Suprapubic skin (tissue), 4 donors: Measurements from ENCODE around the gene LATS2. TPM values are rescaled to one million over a fixed set of nuclear protein-coding genes. Genes with fewer than 3 reads are reported as not detected.

Experiments used
- DNase-seq, 2 donors: peaks; one replicate each; pipeline ENCODE4 v3.0.0-alpha.2; 2019; ENCODE audit warnings: low spot score in 2 of 2
- H3K27ac ChIP-seq: fragments of 200-600 bp; sonication (generic); one replicate; pipeline ENCODE4 v1.5.1; 2019
- H3K27me3 ChIP-seq: fragments of 200-600 bp; sonication (generic); one replicate; pipeline ENCODE4 v1.5.1; 2019
- H3K36me3 ChIP-seq: fragments of 200-600 bp; sonication (generic); one replicate; pipeline ENCODE4 v1.5.1; 2019
- H3K4me1 ChIP-seq: fragments of 200-600 bp; sonication (generic); one replicate; pipeline ENCODE4 v1.5.1; 2019
- H3K4me3 ChIP-seq: fragments of 200-600 bp; sonication (generic); one replicate; pipeline ENCODE4 v1.5.1; 2019; ENCODE audit warnings: mild to moderate bottlenecking
- H3K9me3 ChIP-seq: fragments of 200-600 bp; sonication (generic); one replicate; pipeline ENCODE4 v1.5.1; 2019
- CTCF ChIP-seq, 2 donors: fragments of 200-600 bp in 1 of 2; fragments of 450-650 bp in 1 of 2; sonication (generic) in 1 of 2; IDR thresholded peaks; one replicate each; pipeline ENCODE4 v1.5.1; 2016 to 2019; ENCODE audit warnings: antibody characterized with exemption in 2 of 2, mild to moderate bottlenecking in 1 of 2, moderate library complexity in 1 of 2
- EP300 ChIP-seq: sonication (generic); formaldehyde crosslinking; IDR thresholded peaks from one replicate; pipeline ENCODE4 v1.6.1; 2017; ENCODE audit warnings: antibody characterized with exemption
- POLR2A ChIP-seq, 2 donors: fragments of 450-650 bp; IDR thresholded peaks; one replicate each; pipeline ENCODE4 v1.6.1; 2017; ENCODE audit warnings: antibody characterized with exemption in 2 of 2, mild to moderate bottlenecking in 2 of 2, moderate library complexity in 2 of 2
- POLR2AphosphoS5 ChIP-seq, 3 donors: sonication (generic); formaldehyde crosslinking; IDR thresholded peaks; one replicate each; pipeline ENCODE4 v1.6.1; 2017; ENCODE audit warnings: antibody characterized with exemption in 3 of 3
- WGBS: methylation state at CpG from one replicate; pipeline ENCODE4 v1.1.5; 2018; 5-methylcytosine and 5-hydroxymethylcytosine counted together
- total RNA-seq, 4 donors: library from RNA; depleted of rRNA; stranded (reverse); fragments of >200 nt; gene quantifications; one replicate each; pipeline ENCODE4 v1.1.0, GENCODE V29; 2016

Gene LATS2
- total RNA-seq, 4 donors from 2014 or later = 11.5 to 21.6 (median 16.3) TPM

- Histone ChIP-seq H3K27ac (no peak overlapping the region), H3K27me3 (no peaks in the 10 kb centered on the region), H3K36me3 (peaks cover 6% of the 10 kb centered on the region), H3K4me1 (peaks cover 14% of the 10 kb centered on the region), H3K9me3 (no peaks in the 10 kb centered on the region), H3K4me3 (no peak overlapping the region)
- DNase-seq = no peak
- WGBS = 88% methylated on average over 8 of the region's 9 CpGs
- no peak for TF ChIP-seq POLR2AphosphoS5 (IDR thresholded peaks at IDR 0.05)
- no peak for TF ChIP-seq EP300
- TF ChIP-seq CTCF (IDR thresholded peaks at IDR 0.05) = no peak
- no peak for TF ChIP-seq POLR2A (IDR thresholded peaks at IDR 0.05)
Measured at GRCh38 chr13:21047087-21047486, 14.3 kb downstream of the LATS2 start.

- H3K36me3 ChIP-seq = peaks cover 6% of the 10 kb centered on the region
- no peak overlapping the region for H3K27ac ChIP-seq
- TF ChIP-seq POLR2AphosphoS5 (IDR thresholded peaks at IDR 0.05) (no peak), CTCF (IDR thresholded peaks at IDR 0.05) (no peak), EP300 (no peak), POLR2A (IDR thresholded peaks at IDR 0.05) (no peak)
- no peak for DNase-seq
- H3K27me3 ChIP-seq = no peaks in the 10 kb centered on the region
- 78% methylated on average over 7 of the region's 7 CpGs for WGBS
- H3K4me1 ChIP-seq = peaks cover 22% of the 10 kb centered on the region
- no peak overlapping the region for H3K4me3 ChIP-seq
- H3K9me3 ChIP-seq = no peaks in the 10 kb centered on the region
Measured at GRCh38 chr13:21046203-21046602, 15.2 kb downstream of the LATS2 start.

- TF ChIP-seq POLR2A (IDR thresholded peaks at IDR 0.05) = no peak
- H3K4me3 ChIP-seq = no peak overlapping the region
- H3K36me3 ChIP-seq = peaks cover 6% of the 10 kb centered on the region
- H3K27ac ChIP-seq = no peak overlapping the region
- H3K9me3 ChIP-seq = no peaks in the 10 kb centered on the region
- peaks cover 22% of the 10 kb centered on the region for H3K4me1 ChIP-seq
- no peaks in the 10 kb centered on the region for H3K27me3 ChIP-seq
- WGBS = 69% methylated on average over 5 of the region's 5 CpGs
- DNase-seq = no peak
Measured at GRCh38 chr13:21045100-21045499, 16.3 kb downstream of the LATS2 start.

- Histone ChIP-seq H3K27me3 (no peaks in the 10 kb centered on the region), H3K36me3 (peaks cover 6% of the 10 kb centered on the region), H3K4me3 (no peak overlapping the region), H3K27ac (no peak overlapping the region), H3K4me1 (peaks cover 22% of the 10 kb centered on the region), H3K9me3 (no peaks in the 10 kb centered on the region)
- TF ChIP-seq EP300 (peak; percentile 58), CTCF (IDR thresholded peaks at IDR 0.05) (no peak)
- DNase-seq = no peak
- WGBS = 53% methylated on average over 2 of the region's 2 CpGs
Measured at GRCh38 chr13:21043898-21044297, 17.5 kb downstream of the LATS2 start.

- Histone ChIP-seq H3K27me3 (no peaks in the 10 kb centered on the region), H3K4me3 (no peak overlapping the region), H3K4me1 (peaks cover 12% of the 10 kb centered on the region), H3K9me3 (no peaks in the 10 kb centered on the region), H3K36me3 (peaks cover 4% of the 10 kb centered on the region), H3K27ac (no peak overlapping the region)
- 88% methylated on average over 15 of the region's 15 CpGs for WGBS
- no peak for TF ChIP-seq POLR2AphosphoS5 (IDR thresholded peaks at IDR 0.05)
- no peak for DNase-seq
Measured at GRCh38 chr13:21040120-21040826, 21.1 kb downstream of the LATS2 start.

GRCh38 chr13:21039097-21039800 is 22.1 kb downstream of the LATS2 start:
- H3K27ac ChIP-seq = no peak overlapping the region
- no peaks in the 10 kb centered on the region for H3K27me3 ChIP-seq
- DNase-seq = no peak
- no peak for TF ChIP-seq EP300
- TF ChIP-seq POLR2AphosphoS5 (IDR thresholded peaks at IDR 0.05) = no peak
- TF ChIP-seq POLR2A (IDR thresholded peaks at IDR 0.05) = no peak
- no peak for TF ChIP-seq CTCF (IDR thresholded peaks at IDR 0.05)
- peaks cover 22% of the 10 kb centered on the region for H3K4me1 ChIP-seq
- no peaks in the 10 kb centered on the region for H3K36me3 ChIP-seq
- H3K9me3 ChIP-seq = no peaks in the 10 kb centered on the region
- no peak overlapping the region for H3K4me3 ChIP-seq
- WGBS = 65% methylated on average over 6 of the region's 6 CpGs
